NCI-H146 (cell line): ENCODE results near the gene RPL29.
"Not testable (repeated sequence)": the region's sequence is repeated elsewhere in the genome, so short reads cannot be mapped to it uniquely, and the experiment has no call there.

ENCODE experiments used
- DNase-seq: peaks from one replicate; lab custom pipeline; 2025; lab: John Stamatoyannopoulos, UW

Gene RPL29

DNA sequence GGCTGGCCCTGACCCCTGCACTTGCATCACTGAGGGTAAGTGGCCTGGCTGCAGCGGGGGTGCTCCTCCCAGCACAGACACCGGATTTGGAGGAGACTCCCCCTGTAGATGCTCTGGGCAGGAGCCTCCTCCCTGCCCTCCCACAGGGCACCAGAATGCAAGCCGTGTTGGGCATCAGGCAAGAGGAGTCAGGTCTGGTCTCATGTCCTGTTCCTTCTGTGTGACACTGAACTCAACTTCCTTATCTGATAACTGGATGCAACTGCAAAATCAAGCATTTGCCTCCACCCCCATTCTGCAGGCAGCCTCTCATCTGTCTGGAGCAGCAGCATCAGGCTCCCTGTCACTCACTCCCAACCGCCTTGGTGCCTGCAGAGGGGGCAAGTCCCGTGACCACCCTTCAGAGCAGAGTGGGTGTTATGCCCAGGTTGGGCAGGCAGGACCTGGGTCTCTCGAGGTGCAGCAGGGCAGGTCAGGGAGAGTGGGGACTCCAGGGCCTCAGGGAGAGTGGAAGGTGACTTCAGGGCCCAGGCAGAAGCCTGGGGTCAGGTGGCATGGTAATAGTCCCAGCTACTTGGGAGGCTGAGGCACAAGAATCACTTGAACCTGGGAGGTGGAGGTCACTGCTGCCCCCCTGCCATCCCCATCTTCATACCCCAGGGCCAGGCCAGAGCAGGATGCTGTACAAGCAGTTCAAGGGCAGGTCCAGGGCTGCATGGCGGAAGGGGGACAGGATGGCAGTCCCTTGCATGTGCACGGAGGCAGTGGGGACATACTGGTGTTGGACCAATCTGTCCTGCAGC is 10.5 kb upstream of the RPL29 start:
- DNase-seq, result no peak

DNA sequence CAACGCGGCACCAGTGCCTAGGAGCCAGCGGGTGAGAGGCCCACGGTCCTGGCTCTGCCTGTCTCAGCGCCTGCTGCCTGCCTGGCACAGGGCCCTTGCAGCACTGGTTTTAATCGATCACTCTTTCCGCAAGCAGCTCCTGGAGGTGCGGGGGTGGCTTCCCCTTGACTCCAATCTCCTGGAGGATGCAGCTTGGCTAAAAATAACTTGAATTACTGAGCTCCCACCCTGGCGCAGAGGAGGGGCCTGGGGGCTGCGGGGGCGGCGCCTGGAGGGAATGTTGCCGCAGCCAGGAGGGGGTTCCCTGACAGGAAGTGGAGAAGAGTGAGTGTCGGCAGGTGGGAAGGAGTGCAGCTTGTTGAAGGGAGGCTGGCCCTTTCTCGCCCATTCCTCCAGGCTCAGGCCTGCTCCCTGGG is 9.9 kb upstream of the RPL29 start:
- DNase-seq, result peak; percentile 78

DNA sequence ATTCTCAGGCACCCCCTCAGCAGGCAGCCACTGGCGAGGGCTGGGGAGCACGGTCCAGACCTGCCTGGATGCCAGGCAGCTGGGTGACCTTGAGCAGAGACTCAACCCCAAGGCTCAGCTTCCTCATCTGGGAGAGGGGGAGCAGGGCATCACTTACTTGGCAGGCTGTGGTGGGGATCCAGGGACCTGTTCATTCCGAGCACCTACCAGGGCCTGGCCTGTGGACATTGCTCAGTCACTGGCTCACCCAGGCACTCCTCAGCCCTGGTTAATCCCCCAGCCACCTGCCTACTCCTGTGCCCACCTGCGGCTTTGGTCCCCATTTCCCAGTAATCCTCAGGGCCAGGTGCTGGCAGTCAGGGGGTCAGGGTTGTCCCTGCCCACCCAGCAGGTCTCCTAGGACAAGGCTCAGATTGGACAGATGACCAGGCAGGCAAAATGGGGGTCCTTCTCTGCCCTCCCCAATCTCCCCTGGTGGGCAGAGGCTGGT is 9.3 kb upstream of the RPL29 start:
- peak; percentile 37 for DNase-seq

GRCh38 chr3:52004163-52004787 is 8.6 kb upstream of the RPL29 start:
- peak; percentile 18 for DNase-seq

DNA sequence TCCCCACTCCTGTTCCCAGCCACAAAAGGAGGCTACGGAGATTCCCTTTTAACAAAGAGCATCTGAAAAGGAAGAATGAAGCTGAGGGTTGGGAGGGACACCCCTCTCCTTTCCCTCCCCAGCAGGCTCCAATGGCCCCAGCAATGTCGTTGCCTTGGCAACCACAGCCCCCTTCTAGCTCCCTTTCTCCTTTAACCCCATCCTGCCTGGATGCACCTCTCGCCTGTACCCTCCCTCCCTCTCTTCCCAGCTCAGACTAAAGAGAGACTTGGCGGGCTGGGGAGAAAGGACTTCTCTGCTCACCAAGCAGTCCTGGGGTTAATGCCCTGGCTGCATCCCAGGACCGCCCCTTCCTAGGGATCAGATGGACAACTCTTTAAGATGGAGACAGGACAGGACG is 7.1 kb upstream of the RPL29 start:
- no peak for DNase-seq

- DNase-seq, result peak; percentile 76
Measured at GRCh38 chr3:52001443-52001974, 5.8 kb upstream of the RPL29 start.

DNA sequence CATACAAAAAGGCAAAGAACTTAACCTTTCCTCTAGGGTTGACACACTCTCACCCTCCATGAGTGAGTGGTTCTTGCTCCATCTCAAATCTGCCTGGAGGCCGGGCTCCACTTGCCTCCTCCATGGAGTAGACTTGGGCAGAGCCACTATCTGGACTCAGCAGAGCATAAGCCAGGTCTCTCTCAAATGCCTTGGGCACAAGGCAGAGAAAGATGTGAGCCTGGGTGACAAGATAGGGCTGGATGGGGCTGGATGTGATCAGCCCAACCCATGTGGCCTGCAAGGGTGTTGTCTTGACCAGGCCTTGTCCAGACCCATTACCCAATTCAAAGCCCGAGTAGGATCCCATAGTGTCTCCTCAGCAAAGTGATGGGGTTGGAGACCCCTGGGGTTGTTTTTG is 4.2 kb upstream of the RPL29 start:
- no peak for DNase-seq

- DNase-seq, result no peak
Measured at GRCh38 chr3:51998774-51999173, 3.1 kb upstream of the RPL29 start.

- DNase-seq, result peak; percentile 11
Measured at GRCh38 chr3:51997935-51998596, 2.4 kb upstream of the RPL29 start.

GRCh38 chr3:51997172-51997571 is 1.5 kb upstream of the RPL29 start:
- DNase-seq, result no peak

DNA sequence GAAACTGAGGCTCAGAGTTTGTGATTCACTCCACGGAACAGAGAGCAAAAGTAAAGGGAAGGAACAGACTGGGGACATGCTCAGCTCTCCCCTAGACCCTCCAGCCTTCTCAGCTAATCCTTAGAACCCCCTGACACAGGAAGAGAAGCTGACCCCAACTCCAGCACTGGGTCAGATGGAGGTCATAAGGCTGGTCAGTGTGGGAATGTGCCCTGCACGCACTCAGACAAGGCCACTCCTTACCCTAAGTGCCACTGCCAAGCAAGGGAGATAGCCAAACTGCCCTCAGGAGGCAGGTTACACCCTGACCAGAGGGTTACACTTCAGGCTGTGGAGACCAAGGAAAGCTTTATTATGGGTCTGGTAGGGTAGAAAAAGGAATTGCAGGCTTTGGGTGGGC is 1.2 kb downstream of the RPL29 start:
- no peak for DNase-seq

- not testable (repeated sequence) for DNase-seq
Measured at GRCh38 chr3:51993657-51994056, 2.0 kb downstream of the RPL29 start.

- no peak for DNase-seq
Measured at GRCh38 chr3:51992017-51992682, 3.5 kb downstream of the RPL29 start.

GRCh38 chr3:51990501-51990971 is 5.2 kb downstream of the RPL29 start:
- not testable (repeated sequence) for DNase-seq

GRCh38 chr3:51988286-51989146 is 7.2 kb downstream of the RPL29 start:
- no peak for DNase-seq

DNA sequence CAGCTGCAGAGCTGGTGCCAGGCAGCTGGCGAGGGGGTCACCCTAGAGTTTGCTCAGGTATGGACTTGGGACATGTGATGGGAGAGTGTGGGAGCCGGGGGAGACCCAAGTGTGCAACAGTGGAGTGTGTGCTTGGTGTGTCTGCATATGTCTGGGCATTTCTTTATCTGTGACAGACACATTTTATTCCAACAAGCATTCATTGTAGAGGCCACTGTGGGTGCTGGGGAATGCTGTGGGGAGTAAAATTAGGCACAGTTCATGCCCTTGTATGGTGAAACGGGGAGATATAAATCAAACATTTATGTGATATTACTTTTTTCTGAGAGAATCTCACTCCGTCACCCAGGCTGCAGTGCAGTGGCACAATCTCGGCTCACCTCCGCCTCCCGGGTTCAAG is 8.1 kb downstream of the RPL29 start:
- DNase-seq, result no peak

GRCh38 chr3:51986010-51986947 is 9.4 kb downstream of the RPL29 start:
- DNase-seq, result no peak

DNA sequence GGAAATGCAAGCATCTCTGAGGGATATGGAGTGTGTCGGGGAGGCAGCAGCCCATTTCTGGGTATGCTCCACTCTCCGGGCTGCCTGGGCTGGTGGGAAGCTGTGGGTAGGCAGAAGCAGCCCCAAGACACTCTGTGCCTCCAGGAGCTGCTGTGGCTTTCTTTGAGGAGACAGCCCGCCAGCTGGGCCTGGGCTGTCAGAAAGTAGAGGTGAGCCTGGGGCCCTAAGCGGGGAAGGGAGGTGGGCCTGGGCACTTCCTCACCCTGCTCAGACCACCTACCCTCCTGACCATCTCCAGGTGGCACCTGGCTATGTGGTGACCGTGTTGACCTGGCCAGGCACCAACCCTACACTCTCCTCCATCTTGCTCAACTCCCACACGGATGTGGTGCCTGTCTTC is 10.6 kb downstream of the RPL29 start:
- DNase-seq, result no peak

DNA sequence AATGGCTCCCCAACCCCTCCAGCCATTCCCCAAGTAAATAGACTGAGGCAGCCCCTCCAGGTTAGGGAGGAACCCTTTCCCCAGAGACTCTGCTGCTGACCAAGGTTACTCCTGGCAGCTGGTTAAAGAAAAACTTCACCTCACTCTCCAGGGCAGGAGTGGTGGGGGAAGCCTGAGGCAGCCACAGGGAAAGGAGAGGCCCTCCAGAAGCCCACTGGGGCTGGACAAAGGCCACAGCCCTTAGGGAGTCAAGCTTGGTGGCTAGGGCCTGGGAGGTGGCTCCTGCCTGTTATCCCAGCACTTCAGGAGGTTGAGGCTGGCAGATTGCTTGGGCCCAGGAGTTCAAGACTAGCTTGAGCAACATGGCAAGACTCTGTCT is 11.4 kb downstream of the RPL29 start:
- no peak for DNase-seq
